ENCODE data around the gene PRSS50. TPM values are rescaled to one million over a fixed set of nuclear protein-coding genes. Genes with fewer than 3 reads are reported as not detected.
A peak's percentile ranks its signal among the peaks of the same experiment; 100 is the strongest.

Gene PRSS50
- total RNA-seq, 1 donor from 2014 or later, result not detected

GRCh38 chr3:46700772-46701171, 16.9 kb downstream of the PRSS50 start:
- peak overlapping the region; percentile 24 to 49 for H3K4me3 ChIP-seq

GRCh38 chr3:46699676-46700523, 17.8 kb downstream of the PRSS50 start:
- no peaks in the 10 kb centered on the region for H3K36me3 ChIP-seq
- H3K9me3 ChIP-seq, result no peaks in the 10 kb centered on the region
- no peak for TF ChIP-seq CTCF (IDR thresholded peaks at IDR 0.05)
- no peak for TF ChIP-seq POLR2A (IDR thresholded peaks at IDR 0.05)
- TF ChIP-seq POLR2AphosphoS5 (IDR thresholded peaks at IDR 0.05; ENCODE audit: insufficient read depth in 1 of 2, low read depth in 1 of 2), result no peak
- no peak overlapping the region for H3K4me3 ChIP-seq
- intact Hi-C loops (cut with DNase I), result loop anchor here (10.0 kb wide), 1 partner anchor 295 kb away; no protein-coding TSS in a partner anchor
- no peaks in the 10 kb centered on the region for H3K27me3 ChIP-seq
- peaks cover 42% of the 10 kb centered on the region for H3K4me1 ChIP-seq
- no peak for DNase-seq (ENCODE audit: extremely low spot score in 2 of 2)
- H3K27ac ChIP-seq, result no peak overlapping the region

More at GRCh38 chr3:46700772-46701171, 16.9 kb downstream of the PRSS50 start:
- Histone ChIP-seq H3K36me3 (no peaks in the 10 kb centered on the region), H3K27ac (no peak overlapping the region), H3K9me3 (no peaks in the 10 kb centered on the region), H3K27me3 (no peaks in the 10 kb centered on the region), H3K4me1 (peaks cover 41% of the 10 kb centered on the region)
- TF ChIP-seq POLR2AphosphoS5 (IDR thresholded peaks at IDR 0.05; ENCODE audit: insufficient read depth in 1 of 2, low read depth in 1 of 2) (no peak), CTCF (IDR thresholded peaks at IDR 0.05) (no peak), POLR2A (IDR thresholded peaks at IDR 0.05) (no peak)
- DNase-seq (ENCODE audit: extremely low spot score in 2 of 2), result no peak
- intact Hi-C loops (cut with DNase I), result loop anchor here (10.0 kb wide), 1 partner anchor 294 kb away; no protein-coding TSS in a partner anchor

- DNase-seq (ENCODE audit: extremely low spot score in 2 of 2), result no peak
- Histone ChIP-seq H3K27ac (peak overlapping the region; percentile 91), H3K36me3 (no peaks in the 10 kb centered on the region), H3K27me3 (no peaks in the 10 kb centered on the region), H3K9me3 (no peaks in the 10 kb centered on the region), H3K4me3 (no peak overlapping the region), H3K4me1 (peaks cover 72% of the 10 kb centered on the region)
- TF ChIP-seq POLR2A (IDR thresholded peaks at IDR 0.05) (no peak), CTCF (IDR thresholded peaks at IDR 0.05) (no peak), POLR2AphosphoS5 (IDR thresholded peaks at IDR 0.05; ENCODE audit: insufficient read depth in 1 of 2, low read depth in 1 of 2) (no peak)
- intact Hi-C loops (cut with DNase I), result no loop called here
Measured at GRCh38 chr3:46695962-46696894, 21.4 kb downstream of the PRSS50 start.

- H3K4me3 ChIP-seq, result no peak overlapping the region
Measured at GRCh38 chr3:46695177-46695961, 22.3 kb downstream of the PRSS50 start.

More at GRCh38 chr3:46695177-46695961, 22.3 kb downstream of the PRSS50 start:
- no peak for DNase-seq (ENCODE audit: extremely low spot score in 2 of 2)
- TF ChIP-seq CTCF (IDR thresholded peaks at IDR 0.05) (no peak), POLR2A (IDR thresholded peaks at IDR 0.05) (no peak), POLR2AphosphoS5 (IDR thresholded peaks at IDR 0.05; ENCODE audit: insufficient read depth in 1 of 2, low read depth in 1 of 2) (no peak)
- no peaks in the 10 kb centered on the region for H3K36me3 ChIP-seq
- intact Hi-C loops (cut with DNase I), result no loop called here
- H3K27me3 ChIP-seq, result no peaks in the 10 kb centered on the region
- peaks cover 72% of the 10 kb centered on the region for H3K4me1 ChIP-seq
- H3K27ac ChIP-seq, result peak overlapping the region; percentile 91
- no peaks in the 10 kb centered on the region for H3K9me3 ChIP-seq

All from vagina (tissue), 2 donors.